GM12872 (cell line): Measurements from ENCODE around the gene BRD3.

Experiments
- CTCF ChIP-seq: IDR thresholded peaks from 3 replicates; pipeline ENCODE4 v1.5.1; 2011; ENCODE audit warnings: low read depth, mild to moderate bottlenecking, low read length, moderate library complexity; ENCODE audit not compliant: insufficient read depth

Gene BRD3

GRCh38 chr9:134089972-134090371 is 22.1 kb upstream of the BRD3 start:
- TF ChIP-seq CTCF, result no peak

GRCh38 chr9:134088063-134088725 is 20.4 kb upstream of the BRD3 start:
- TF ChIP-seq CTCF, result no peak

GRCh38 chr9:134085674-134086073 is 17.8 kb upstream of the BRD3 start:
- TF ChIP-seq CTCF, result no peak

- TF ChIP-seq CTCF, result no peak
Measured at GRCh38 chr9:134083451-134083850, 15.6 kb upstream of the BRD3 start.

GRCh38 chr9:134076644-134077043 is 8.8 kb upstream of the BRD3 start:
- no peak for TF ChIP-seq CTCF

- TF ChIP-seq CTCF, result no peak
Measured at GRCh38 chr9:134073500-134073899, 5.7 kb upstream of the BRD3 start.

GRCh38 chr9:134071149-134071548 is 3.3 kb upstream of the BRD3 start:
- TF ChIP-seq CTCF, result no peak
